ENCODE data around the gene FAM200C. TPM values are rescaled to one million over a fixed set of nuclear protein-coding genes. Genes with fewer than 3 reads are reported as not detected.
"Not testable (repeated sequence)": the region's sequence is repeated elsewhere in the genome, so short reads cannot be mapped to it uniquely, and the experiment has no call there.

Gene FAM200C
- total RNA-seq, 1 donor from 2014 or later = 3.2 TPM

GRCh38 chr5:160437271-160437670, 37.4 kb upstream of the FAM200C start:
- H3K4me1 Mint-ChIP-seq (ENCODE audit: unreplicated experiment) = peaks cover 17% of the 10 kb centered on the region
- no peak for TF ChIP-seq CTCF (IDR thresholded peaks at IDR 0.05; ENCODE audit: unreplicated experiment)
- H3K36me3 Mint-ChIP-seq (ENCODE audit: low read depth, unreplicated experiment) = peaks cover 4% of the 10 kb centered on the region
- no peaks in the 10 kb centered on the region for H3K9me3 Mint-ChIP-seq (ENCODE audit: unreplicated experiment)
- peak overlapping the region; percentile 64 for H3K27ac Mint-ChIP-seq (ENCODE audit: unreplicated experiment)
- H3K27me3 Mint-ChIP-seq (ENCODE audit: unreplicated experiment) = peaks cover 7% of the 10 kb centered on the region
- H3K4me3 Mint-ChIP-seq (ENCODE audit: unreplicated experiment) = no peak overlapping the region
- DNase-seq (ENCODE audit: low spot score) = no peak

GRCh38 chr5:160436661-160437060, 36.8 kb upstream of the FAM200C start:
- H3K4me1 Mint-ChIP-seq (ENCODE audit: unreplicated experiment) = peaks cover 17% of the 10 kb centered on the region
- H3K36me3 Mint-ChIP-seq (ENCODE audit: low read depth, unreplicated experiment); H3K27me3 Mint-ChIP-seq (ENCODE audit: unreplicated experiment); H3K27ac Mint-ChIP-seq (ENCODE audit: unreplicated experiment); H3K4me3 Mint-ChIP-seq (ENCODE audit: unreplicated experiment); H3K9me3 Mint-ChIP-seq (ENCODE audit: unreplicated experiment); DNase-seq (ENCODE audit: low spot score): not testable (repeated sequence)

- no peak for DNase-seq (ENCODE audit: low spot score)
- H3K27me3 Mint-ChIP-seq (ENCODE audit: unreplicated experiment) = peaks cover 6% of the 10 kb centered on the region
- no peak for TF ChIP-seq CTCF (IDR thresholded peaks at IDR 0.05; ENCODE audit: unreplicated experiment)
- no peaks in the 10 kb centered on the region for H3K9me3 Mint-ChIP-seq (ENCODE audit: unreplicated experiment)
- H3K27ac Mint-ChIP-seq (ENCODE audit: unreplicated experiment) = no peak overlapping the region
- peaks cover 4% of the 10 kb centered on the region for H3K36me3 Mint-ChIP-seq (ENCODE audit: low read depth, unreplicated experiment)
- H3K4me3 Mint-ChIP-seq (ENCODE audit: unreplicated experiment) = no peak overlapping the region
- H3K4me1 Mint-ChIP-seq (ENCODE audit: unreplicated experiment) = peaks cover 19% of the 10 kb centered on the region
Observed at GRCh38 chr5:160436017-160436416, 36.2 kb upstream of the FAM200C start.

- H3K27ac Mint-ChIP-seq (ENCODE audit: unreplicated experiment) = no peak overlapping the region
- no peak overlapping the region for H3K4me3 Mint-ChIP-seq (ENCODE audit: unreplicated experiment)
- peaks cover 6% of the 10 kb centered on the region for H3K27me3 Mint-ChIP-seq (ENCODE audit: unreplicated experiment)
- H3K36me3 Mint-ChIP-seq (ENCODE audit: low read depth, unreplicated experiment) = peaks cover 4% of the 10 kb centered on the region
- no peaks in the 10 kb centered on the region for H3K9me3 Mint-ChIP-seq (ENCODE audit: unreplicated experiment)
- peaks cover 19% of the 10 kb centered on the region for H3K4me1 Mint-ChIP-seq (ENCODE audit: unreplicated experiment)
- no peak for TF ChIP-seq CTCF (IDR thresholded peaks at IDR 0.05; ENCODE audit: unreplicated experiment)
- DNase-seq (ENCODE audit: low spot score) = no peak
Observed at GRCh38 chr5:160435532-160435931, 35.7 kb upstream of the FAM200C start.

GRCh38 chr5:160434022-160434531, 34.2 kb upstream of the FAM200C start:
- no peaks in the 10 kb centered on the region for H3K9me3 Mint-ChIP-seq (ENCODE audit: unreplicated experiment)
- no peak overlapping the region for H3K4me3 Mint-ChIP-seq (ENCODE audit: unreplicated experiment)

More at GRCh38 chr5:160434022-160434531, 34.2 kb upstream of the FAM200C start:
- no peak for TF ChIP-seq CTCF (IDR thresholded peaks at IDR 0.05; ENCODE audit: unreplicated experiment)
- Mint-ChIP-seq H3K27ac (ENCODE audit: unreplicated experiment) (peak overlapping the region; percentile 22), H3K4me1 (ENCODE audit: unreplicated experiment) (peaks cover 16% of the 10 kb centered on the region), H3K27me3 (ENCODE audit: unreplicated experiment) (peaks cover 6% of the 10 kb centered on the region), H3K36me3 (ENCODE audit: low read depth, unreplicated experiment) (peaks cover 6% of the 10 kb centered on the region)
- DNase-seq (ENCODE audit: low spot score) = no peak
